Measurements from ENCODE around the gene IQGAP1. TPM values are rescaled to one million over a fixed set of nuclear protein-coding genes. Genes with fewer than 3 reads are reported as not detected.
"Not testable (repeated sequence)": the region's sequence is repeated elsewhere in the genome, so short reads cannot be mapped to it uniquely, and the experiment has no call there.

IQGAP1 gene
- total RNA-seq, 4 donors from 2014 or later, result 220 to 320 (median 295) TPM

DNA sequence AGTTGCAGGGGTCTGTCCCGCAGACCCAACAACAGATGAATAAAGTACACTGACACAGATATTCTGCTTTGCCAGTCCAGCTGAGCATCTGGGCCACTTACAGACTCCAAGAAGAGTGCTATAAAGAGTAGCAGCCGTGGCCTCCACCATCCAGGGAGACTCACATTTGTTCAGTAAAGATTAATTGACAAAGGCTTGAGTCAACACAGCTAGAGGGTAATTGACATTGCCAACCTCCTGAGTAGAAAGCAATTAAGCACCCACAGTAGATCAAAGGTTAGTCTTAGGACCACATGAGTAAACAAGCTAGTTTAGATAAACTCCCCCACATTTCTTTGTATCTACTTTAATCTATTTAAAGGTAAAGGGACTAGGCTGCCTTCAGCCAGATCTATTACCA, 125.4 kb downstream of the IQGAP1 start:
- DNase-seq (ENCODE audit: low spot score) (no peak), ATAC-seq (ENCODE audit: low FRiP score) (no peak)
- TF ChIP-seq CTCF (IDR thresholded peaks at IDR 0.05), result no peak

GRCh38 chr15:90513893-90514292, 125.9 kb downstream of the IQGAP1 start:
- not testable (repeated sequence) for ATAC-seq (ENCODE audit: low FRiP score); DNase-seq (ENCODE audit: low spot score)

DNA sequence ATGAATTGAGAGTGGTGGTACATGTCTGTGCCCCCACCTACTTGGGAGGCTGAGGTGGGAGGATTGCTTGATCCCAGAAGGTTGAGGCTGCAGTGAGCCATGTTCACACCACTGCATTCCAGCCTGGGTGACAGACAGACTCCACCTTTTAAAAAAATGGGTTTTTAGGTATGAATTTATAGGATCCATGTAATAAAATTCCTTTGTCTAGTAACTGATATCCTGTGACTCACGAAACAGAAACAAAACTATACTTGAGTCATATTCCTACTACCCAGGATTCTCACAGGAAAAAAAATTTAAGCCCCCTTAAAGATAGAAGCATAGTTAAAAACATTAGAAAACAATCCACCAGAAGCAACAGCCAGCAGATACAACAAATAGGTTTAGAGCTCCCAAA, 131.6 kb downstream of the IQGAP1 start:
- ATAC-seq (ENCODE audit: low FRiP score) (no peak), DNase-seq (ENCODE audit: low spot score) (no peak)
- no peak for TF ChIP-seq CTCF (IDR thresholded peaks at IDR 0.05)

DNA sequence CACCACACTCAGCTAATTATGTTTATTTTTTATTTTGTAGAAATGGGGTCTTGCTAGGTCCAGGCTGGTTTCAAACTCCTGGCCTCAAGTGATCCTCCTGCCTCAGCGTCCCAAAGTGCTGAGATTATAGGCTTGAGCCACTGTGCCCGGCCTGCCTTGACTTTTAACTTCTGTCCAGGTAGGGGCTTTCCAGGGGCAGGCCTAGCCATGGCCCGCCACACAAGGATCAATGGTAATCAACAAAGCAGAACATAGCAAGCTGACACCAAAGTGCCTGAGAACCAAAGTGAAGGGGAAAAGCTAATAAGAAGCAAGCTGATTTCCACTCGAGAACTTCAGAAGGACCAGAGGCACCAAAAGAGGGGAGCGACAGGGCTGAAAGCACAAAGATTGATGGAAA, 132.3 kb downstream of the IQGAP1 start:
- ATAC-seq (ENCODE audit: low FRiP score), result no peak
- no peak for TF ChIP-seq CTCF (IDR thresholded peaks at IDR 0.05)
- no peak for DNase-seq (ENCODE audit: low spot score)

GRCh38 chr15:90523373-90523772, 135.3 kb downstream of the IQGAP1 start:
- TF ChIP-seq CTCF (IDR thresholded peaks at IDR 0.05), result no peak
- ATAC-seq (ENCODE audit: low FRiP score) (no peak), DNase-seq (ENCODE audit: low spot score) (no peak)

GRCh38 chr15:90524018-90524803, 136.2 kb downstream of the IQGAP1 start:
- not testable (repeated sequence) for ATAC-seq (ENCODE audit: low FRiP score); DNase-seq (ENCODE audit: low spot score)

- DNase-seq (ENCODE audit: low spot score), result no peak
- TF ChIP-seq CTCF (IDR thresholded peaks at IDR 0.05), result no peak
- no peak for ATAC-seq (ENCODE audit: low FRiP score)
These were observed 140.9 kb downstream of the IQGAP1 start for GRCh38 chr15:90529011-90529370.

DNA sequence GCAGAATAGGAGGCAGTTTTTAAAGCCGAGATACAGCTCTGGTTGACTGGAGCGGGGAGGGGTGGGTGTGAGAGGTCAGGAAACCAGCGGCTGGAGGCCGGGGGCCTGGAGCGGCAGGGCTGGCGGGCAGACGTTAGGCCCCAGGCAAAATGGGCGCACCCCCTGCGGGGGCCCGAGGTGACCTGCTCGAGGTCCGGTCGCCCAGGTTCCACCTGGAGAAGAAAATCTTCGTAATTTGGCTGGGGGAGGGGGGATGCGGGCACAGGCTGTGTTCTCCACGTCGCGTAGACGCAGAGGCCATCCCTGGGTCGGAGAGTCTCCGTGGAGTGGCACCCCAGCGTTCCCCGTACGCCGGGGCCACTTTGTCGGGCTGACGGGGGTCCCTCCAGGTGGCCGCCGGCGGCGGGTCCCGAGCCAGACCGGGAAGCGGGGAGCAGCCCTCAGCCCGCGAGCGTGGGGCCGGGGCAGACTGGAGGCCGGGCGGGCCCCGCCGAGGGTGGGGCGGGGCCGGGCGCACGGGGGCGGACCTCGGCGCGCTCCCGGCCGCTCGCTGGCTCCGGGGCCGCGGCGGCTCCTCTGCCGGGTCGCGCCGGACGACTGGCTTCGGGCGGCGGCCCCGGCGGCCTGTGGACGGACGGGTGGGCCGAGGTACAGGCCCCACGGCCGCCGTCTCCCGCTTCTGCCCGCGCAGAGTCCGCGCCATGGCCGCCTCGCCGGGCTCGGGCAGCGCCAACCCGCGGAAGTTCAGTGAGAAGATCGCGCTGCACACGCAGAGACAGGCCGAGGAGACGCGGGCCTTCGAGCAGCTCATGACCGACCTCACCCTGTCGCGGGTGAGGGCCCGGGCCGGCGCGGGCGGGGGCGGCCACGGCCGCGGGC, 141.6 kb downstream of the IQGAP1 start, which contains the start of gene CRTC3:
CRTC3 (plus strand) TSS at position 553 of the 879 bp plus-strand sequence; CDS start at position 702, 149 bp downstream.
- peak; percentile 91 for ATAC-seq (ENCODE audit: low FRiP score)
- TF ChIP-seq CTCF (IDR thresholded peaks at IDR 0.05), result no peak
- no peak for DNase-seq (ENCODE audit: low spot score)

Measured in omental fat pad (tissue), 4 donors.